GM08714 (cell line): ENCODE results near the gene CBX6.

Experiments used
- H3K4me3 ChIP-seq: fragments of 200-500 bp; sonication (Bioruptor generic); 2 replicates; pipeline ENCODE4 v1.5.1; 2014; ENCODE audit warnings: mild to moderate bottlenecking, low read length, inconsistent platforms
- ZNF274 ChIP-seq: IDR thresholded peaks from 2 replicates; pipeline ENCODE4 v1.6.1; 2012; ENCODE audit warnings: mild to moderate bottlenecking, low read depth, low read length

Gene CBX6

DNA sequence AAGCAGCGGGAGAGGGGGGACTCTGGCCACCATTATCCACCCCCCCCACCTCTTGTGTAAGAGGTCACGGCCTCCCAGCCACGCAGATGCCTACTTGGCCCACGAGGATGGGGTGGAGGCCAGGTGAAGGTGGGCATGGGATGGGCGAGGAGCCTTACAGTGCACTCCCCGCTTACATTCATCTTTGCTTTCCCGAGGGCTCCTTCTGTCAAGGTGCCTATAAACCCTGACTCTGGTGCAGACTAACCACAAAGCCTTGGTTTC lies 41.2 kb downstream of the CBX6 start:
- TF ChIP-seq ZNF274, result no peak
- H3K4me3 ChIP-seq, result no peak overlapping the region

DNA sequence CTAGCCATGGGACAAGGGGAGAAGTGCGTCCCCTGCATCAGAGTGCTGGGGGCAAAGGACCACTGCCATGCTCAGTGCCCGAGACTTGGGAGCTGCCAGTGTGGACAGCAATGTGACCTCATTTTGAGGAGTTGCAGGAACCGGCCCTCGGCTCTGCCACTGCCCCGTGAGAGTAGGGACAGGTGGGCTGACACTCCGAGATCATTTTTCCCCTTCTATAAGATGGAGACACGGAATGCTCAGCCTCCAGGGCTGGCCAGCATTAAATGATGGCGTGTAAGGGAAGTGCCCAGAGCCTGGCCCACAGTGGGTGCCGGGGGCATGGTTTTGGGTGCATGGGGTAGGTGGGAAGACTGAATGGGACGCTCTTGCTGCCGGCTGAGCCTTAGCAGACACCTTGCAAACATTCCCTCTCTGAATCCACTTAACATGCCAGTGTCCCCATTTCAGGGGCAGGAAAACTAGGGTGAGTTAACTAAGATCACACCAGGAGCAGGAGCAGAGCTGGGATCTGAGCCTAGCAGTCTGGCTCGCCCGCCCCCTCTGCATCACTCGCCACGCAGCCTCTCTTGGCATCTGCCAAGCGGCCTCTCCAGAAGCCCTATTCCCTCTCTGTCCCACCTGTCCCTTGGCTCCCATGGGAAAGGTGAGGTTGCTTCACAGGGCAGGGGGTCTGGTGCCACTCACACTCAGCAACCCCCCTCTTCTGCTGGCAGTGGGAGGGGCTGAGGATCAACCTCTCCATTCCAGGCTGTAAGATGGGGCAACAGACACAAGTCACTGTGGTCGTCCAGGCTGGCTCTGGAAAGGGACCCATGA lies 41.8 kb downstream of the CBX6 start:
- TF ChIP-seq ZNF274, result no peak
- H3K4me3 ChIP-seq, result no peak overlapping the region

DNA sequence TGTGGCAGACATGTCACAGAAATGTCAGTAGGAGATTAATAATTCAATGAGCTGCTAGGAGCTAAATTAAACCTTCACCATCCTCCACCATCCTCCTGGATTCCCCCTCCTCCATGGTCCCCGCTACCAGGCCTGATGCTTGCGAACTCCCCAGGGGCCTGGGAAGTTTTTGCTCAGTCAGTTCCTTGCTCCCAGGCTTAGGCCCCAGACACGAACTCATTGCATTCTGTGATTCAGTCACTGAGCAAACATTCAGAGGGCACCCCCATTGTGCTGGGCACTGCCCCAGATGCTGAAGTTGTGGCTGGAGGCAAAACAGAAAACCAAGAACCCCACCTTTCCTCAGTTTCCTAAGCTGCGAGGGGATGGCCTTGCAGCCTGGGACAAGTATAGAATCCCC lies 42.5 kb downstream of the CBX6 start:
- TF ChIP-seq ZNF274, result no peak
- no peak overlapping the region for H3K4me3 ChIP-seq

DNA sequence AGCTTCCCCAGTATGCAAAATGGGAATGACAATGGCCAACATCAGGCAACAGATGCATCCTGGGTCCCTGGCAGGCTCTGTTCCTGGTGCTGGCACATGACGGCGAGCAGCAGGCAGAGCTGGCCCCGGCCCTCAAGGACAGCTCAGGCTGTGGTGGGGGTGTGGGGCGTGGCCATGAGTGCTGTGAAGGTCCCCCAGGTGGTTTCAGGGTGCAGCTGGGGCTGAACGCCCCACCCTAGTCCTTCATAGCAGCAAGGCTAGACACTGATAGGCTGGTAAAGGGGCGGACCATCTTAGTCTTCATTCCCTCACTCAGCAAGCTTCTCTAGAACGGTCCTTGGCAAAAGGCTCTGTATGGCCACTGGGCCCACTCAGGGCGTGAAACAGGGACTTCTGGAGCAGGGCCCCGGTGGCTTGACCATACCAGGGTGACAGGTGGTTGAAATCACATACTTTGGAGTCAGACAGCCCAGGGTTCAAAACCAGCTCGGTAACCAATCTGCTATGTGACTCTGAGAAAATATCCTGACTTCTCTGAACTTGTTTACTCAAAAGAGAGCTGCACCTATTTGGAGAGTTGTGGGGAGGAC lies 43.3 kb downstream of the CBX6 start:
- H3K4me3 ChIP-seq, result no peak overlapping the region

DNA sequence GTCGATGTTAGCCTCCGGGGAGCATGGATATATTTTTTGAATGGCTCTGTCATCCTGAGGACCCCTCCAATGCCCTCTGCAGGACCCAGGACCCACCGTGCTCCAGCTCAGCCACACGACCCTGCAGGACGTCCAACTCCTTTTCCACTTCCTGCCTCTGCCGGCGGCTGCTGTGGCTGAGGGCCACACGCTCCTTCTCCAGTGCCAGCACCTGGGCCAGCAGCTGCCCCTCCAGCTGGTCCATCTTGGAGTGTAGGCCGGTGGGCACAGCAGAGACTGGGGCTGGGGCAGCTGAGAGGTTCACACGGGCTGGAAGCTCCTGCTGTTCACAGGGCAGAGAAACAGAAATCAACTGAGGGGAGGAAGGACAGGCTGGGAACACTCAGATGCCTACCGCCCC lies 43.8 kb downstream of the CBX6 start:
- no peak for TF ChIP-seq ZNF274
- no peak overlapping the region for H3K4me3 ChIP-seq

More for the DNA sequence above, 43.3 kb downstream of the CBX6 start:
- no peak for TF ChIP-seq ZNF274

DNA sequence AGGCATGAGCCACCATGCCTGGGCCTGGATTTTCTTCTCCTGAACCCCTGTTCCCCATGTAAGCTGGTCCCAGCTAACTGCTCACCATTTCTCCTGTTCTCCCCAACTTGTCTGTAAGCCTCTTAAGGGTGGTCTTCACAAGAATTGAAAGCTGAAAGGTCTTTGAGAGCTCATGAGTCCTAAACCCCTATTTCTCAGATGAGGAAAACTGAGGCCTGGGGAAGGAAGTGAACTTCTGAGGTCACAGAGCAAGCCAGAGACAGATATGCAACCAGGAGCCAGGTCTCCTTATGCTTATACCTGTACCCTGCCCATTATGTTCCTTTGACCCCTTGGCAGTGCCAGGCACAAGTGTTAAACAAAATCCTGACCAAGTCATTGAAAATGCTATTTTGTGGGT lies 44.5 kb downstream of the CBX6 start:
- no peak for TF ChIP-seq ZNF274

DNA sequence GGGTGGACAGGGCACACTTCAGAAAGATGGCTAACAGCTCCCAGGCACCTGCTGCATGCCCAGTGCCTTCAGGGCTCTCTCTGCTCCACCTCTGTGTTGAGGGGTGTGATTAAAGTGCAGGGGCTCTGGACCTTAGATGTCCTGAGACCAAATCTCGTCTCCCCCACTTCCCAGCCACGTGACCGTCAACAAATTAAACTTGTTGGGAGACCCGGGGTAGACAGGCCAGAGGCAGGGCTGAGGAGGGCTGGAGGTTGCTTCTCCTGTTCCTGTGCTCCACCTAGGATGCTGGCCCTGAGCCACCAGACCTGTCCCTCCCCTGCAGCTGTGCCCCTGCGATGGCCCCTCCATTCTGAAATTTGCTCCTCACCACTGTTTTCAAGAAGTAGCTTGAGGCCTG lies 45.2 kb downstream of the CBX6 start:
- no peak overlapping the region for H3K4me3 ChIP-seq

More for the DNA sequence above, 44.5 kb downstream of the CBX6 start:
- no peak overlapping the region for H3K4me3 ChIP-seq

DNA sequence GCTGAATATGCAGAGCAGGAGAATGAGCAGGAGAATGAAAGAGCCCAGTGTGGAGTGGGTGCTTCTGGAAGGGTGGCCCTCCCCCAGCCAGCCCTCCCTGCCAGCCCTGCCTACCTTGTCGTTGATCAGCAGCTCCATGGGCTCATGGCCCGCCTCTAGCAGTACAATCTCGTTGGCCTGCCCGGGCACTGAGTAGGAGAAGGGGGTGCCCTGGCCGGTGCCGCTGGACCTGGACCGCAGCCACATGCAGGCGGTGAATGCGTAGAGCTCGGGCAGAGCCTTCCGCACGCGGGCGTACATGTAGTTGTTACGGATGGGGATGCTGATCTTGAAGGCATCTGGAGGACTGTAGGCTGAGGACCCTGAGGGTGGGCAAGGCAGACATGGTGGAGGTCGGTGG lies 45.6 kb downstream of the CBX6 start:
- H3K4me3 ChIP-seq, result no peak overlapping the region
- TF ChIP-seq ZNF274, result no peak

More for the DNA sequence above, 45.2 kb downstream of the CBX6 start:
- no peak for TF ChIP-seq ZNF274

DNA sequence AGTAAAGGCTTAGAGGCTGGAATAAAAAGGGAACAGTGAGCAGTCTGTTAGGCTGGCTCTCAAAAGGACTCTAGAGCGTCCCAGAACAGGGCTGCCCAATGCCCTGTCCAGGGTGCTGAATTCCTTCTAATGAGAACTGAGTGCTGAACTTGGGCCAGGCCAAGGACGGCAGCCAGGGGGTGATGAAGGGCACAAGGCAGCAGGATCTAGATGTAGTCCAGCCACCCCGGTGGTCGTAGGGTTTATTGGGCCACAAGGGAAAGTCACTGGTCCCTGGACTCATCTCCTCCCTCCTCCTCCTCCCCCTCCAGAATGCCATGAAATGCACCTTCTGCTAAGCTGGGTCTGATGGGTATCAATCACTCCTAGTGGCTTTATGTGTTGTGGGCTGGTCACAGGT lies 47.4 kb downstream of the CBX6 start:
- TF ChIP-seq ZNF274, result no peak
- H3K4me3 ChIP-seq, result no peak overlapping the region

DNA sequence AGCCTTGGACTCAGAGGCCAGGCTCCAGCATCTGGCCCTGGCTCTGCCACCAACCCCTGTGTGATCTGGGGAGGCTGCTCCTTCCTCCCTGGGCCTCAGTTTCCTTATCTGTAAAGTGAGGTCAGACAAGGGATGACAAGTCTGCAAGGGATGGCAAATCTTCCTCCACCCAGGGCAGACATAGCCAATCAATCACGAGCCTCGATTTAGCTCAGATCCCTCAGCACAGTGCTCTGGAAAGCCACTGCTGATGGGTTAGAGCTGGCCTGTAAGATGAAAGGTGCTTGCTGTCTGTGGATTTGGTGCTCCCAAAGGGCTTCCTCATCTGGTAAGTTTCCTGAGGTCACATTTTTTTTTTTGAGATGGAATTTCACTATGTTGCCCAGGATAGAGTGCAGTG lies 48.4 kb downstream of the CBX6 start:
- no peak overlapping the region for H3K4me3 ChIP-seq
- TF ChIP-seq ZNF274, result no peak

DNA sequence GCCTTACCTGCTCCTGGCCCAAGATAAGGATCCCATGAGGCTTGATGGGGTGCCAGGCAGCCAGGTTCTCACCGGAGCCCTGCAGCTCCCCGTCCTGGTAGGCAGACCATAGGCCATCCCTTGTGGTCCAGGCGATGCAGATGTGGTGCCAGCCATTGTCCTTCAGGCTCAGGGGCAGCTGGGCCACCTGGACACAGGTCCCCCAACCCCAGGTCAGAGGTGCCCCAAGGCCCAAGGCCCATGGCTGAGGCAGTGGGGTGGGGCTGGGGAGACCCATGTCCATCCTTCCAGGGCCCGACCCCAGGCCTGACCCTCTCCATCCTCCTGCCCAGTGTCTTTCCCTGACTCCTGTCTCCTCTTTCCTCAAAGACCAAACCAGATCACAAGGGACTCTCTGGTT lies 48.9 kb downstream of the CBX6 start:
- no peak overlapping the region for H3K4me3 ChIP-seq
- no peak for TF ChIP-seq ZNF274

DNA sequence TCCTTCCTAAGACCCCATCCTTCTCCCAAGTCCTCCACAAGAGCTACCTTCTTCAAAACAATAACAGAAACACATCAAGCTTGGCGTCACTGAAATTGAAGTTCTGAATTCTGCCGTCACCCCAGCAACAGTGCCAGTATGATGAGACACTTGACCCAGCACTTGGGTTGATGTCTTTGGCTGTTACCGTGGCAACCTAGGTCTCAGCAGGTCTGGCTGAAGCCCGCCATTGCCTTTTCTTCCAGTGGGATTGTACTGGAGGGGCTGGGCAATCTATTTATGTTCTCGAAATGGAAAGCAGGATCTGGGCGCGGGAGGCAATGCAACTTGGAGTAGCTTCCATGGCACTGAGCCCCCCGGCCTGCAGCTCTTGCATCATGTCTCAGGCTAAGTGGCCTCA lies 52.0 kb downstream of the CBX6 start:
- H3K4me3 ChIP-seq, result no peak overlapping the region
- no peak for TF ChIP-seq ZNF274

DNA sequence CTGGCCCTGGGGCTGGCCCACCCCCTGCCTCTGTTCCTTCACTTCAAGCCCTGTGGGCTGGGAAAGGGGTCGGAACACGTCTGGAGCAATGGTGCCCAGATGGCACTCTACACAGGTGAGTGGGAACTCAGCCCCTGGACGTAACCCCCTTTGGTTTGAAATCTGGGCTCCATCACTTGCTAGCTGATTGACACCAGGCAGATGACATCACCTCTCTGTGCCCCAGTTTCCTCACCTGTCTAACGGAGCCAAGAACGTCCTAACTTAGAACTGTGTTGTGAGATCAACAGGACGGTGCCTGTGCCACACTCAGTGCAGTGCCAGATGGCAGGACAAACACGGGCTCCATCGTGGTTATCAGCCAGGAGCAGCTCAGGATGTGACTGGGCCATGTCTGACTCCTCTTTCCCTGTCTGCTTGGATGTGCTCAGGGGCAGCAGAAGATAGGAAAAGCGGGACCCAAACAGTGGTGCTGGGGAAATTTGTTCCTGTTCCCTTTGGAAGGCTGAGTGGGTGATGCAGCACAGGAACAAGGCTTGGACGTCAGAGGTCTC lies 52.6 kb downstream of the CBX6 start:
- no peak for TF ChIP-seq ZNF274
- H3K4me3 ChIP-seq, result no peak overlapping the region

DNA sequence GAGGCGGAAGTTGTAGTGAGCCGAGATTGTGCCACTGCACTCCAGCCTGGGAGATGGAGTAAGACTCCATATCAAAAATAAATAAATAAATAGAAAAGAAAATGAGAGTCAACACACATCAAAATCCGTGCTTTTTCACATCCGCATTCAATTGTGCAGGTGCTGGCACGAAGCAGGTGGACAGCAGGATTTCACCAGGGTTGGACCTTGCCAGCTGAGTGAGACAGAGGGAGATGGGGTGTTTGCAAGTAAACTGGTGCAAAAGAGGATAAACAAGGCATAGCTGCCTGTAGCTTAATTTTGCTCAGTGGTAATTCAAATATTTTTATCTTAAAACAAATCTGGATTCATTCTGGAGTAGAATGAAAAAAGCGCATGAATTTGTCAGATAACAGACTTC lies 54.8 kb downstream of the CBX6 start:
- TF ChIP-seq ZNF274, result no peak
- no peak overlapping the region for H3K4me3 ChIP-seq

DNA sequence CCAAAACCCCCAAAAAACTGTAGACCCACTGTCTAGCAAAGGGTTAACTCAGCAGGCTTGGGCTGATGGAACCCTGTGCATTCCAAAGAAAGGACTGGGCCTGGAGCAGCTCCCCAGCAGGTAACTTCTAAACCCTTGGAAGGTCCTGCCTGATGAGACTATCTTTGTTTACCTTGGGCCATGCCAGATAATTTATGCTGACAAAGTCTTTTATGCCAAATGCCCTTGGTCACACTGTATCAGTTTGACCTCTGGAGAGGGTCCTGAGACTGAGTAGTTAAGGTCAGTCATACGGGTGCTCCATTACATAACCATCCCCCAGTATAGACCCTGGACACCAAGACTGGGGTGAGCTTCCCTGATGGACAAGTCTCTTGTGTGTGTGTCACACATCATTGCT lies 56.2 kb downstream of the CBX6 start:
- TF ChIP-seq ZNF274, result no peak

More for the DNA sequence above, 56.2 kb downstream of the CBX6 start:
- no peak overlapping the region for H3K4me3 ChIP-seq
